ENCODE data around the gene CSNK1D. TPM values are rescaled to one million over a fixed set of nuclear protein-coding genes. Genes with fewer than 3 reads are reported as not detected.

The CSNK1D gene
- total and polyA plus RNA-seq, 2 experiments from 2014 or later, result 55.3 to 66.4 TPM

DNA sequence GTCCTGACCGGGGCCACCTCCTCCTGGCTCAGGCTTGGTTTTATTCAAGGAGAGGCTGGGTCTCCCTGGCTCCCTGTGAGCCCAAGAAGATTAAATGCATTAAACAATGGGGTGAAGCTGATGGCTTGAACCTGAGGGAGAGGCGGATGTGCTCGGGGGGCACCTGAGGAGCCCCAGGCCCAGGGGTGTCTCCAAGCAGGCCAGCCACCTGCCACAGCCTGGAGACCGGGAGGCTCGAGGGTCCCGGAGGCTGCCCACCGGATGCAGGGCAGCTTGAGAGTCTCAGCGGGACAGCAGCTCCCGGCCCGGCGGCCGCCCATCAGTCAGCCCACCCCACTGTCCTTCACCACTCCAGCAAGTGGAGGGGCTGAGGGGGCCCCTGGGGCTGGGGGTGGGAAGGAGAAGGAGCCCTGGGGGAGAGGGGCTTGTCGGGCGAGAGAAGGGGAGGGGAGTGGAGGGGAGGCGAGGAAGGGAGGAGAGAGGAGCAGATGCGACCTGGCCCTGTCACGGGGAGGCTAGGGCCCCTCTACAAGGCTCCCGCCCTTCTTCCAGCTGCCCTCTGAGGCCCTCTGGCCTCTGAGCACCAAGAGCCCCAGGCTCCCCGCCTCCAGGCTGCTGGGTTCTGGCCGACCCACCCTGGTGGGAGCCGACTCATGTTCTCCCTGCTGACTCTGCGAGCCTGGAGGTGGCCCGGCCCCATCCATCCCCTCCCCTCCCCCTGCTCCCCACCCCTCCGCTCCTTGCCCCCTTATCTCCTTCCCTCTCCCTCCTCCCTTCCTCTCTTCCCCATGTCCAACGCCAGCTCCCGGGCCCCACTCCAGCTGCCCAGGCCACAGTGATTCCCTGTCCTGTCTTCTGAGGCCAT lies 30.7 kb upstream of the CSNK1D start (continued):
- TF ChIP-seq, protein P1, sequence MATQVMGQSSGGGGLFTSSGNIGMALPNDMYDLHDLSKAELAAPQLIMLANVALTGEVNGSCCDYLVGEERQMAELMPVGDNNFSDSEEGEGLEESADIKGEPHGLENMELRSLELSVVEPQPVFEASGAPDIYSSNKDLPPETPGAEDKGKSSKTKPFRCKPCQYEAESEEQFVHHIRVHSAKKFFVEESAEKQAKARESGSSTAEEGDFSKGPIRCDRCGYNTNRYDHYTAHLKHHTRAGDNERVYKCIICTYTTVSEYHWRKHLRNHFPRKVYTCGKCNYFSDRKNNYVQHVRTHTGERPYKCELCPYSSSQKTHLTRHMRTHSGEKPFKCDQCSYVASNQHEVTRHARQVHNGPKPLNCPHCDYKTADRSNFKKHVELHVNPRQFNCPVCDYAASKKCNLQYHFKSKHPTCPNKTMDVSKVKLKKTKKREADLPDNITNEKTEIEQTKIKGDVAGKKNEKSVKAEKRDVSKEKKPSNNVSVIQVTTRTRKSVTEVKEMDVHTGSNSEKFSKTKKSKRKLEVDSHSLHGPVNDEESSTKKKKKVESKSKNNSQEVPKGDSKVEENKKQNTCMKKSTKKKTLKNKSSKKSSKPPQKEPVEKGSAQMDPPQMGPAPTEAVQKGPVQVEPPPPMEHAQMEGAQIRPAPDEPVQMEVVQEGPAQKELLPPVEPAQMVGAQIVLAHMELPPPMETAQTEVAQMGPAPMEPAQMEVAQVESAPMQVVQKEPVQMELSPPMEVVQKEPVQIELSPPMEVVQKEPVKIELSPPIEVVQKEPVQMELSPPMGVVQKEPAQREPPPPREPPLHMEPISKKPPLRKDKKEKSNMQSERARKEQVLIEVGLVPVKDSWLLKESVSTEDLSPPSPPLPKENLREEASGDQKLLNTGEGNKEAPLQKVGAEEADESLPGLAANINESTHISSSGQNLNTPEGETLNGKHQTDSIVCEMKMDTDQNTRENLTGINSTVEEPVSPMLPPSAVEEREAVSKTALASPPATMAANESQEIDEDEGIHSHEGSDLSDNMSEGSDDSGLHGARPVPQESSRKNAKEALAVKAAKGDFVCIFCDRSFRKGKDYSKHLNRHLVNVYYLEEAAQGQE (IDR thresholded peaks at IDR 0.05; ENCODE audit: unreplicated experiment), result no peak
- TF ChIP-seq ZNF331 (CRISPR knock-in tag; IDR thresholded peaks at IDR 0.05; ENCODE audit: low read depth) (no peak), STAT1 (IDR thresholded peaks at IDR 0.05; ENCODE audit: unreplicated experiment) (no peak), CREB1 (CRISPR knock-in tag; IDR thresholded peaks at IDR 0.05; ENCODE audit: low read depth) (no peak)

DNA sequence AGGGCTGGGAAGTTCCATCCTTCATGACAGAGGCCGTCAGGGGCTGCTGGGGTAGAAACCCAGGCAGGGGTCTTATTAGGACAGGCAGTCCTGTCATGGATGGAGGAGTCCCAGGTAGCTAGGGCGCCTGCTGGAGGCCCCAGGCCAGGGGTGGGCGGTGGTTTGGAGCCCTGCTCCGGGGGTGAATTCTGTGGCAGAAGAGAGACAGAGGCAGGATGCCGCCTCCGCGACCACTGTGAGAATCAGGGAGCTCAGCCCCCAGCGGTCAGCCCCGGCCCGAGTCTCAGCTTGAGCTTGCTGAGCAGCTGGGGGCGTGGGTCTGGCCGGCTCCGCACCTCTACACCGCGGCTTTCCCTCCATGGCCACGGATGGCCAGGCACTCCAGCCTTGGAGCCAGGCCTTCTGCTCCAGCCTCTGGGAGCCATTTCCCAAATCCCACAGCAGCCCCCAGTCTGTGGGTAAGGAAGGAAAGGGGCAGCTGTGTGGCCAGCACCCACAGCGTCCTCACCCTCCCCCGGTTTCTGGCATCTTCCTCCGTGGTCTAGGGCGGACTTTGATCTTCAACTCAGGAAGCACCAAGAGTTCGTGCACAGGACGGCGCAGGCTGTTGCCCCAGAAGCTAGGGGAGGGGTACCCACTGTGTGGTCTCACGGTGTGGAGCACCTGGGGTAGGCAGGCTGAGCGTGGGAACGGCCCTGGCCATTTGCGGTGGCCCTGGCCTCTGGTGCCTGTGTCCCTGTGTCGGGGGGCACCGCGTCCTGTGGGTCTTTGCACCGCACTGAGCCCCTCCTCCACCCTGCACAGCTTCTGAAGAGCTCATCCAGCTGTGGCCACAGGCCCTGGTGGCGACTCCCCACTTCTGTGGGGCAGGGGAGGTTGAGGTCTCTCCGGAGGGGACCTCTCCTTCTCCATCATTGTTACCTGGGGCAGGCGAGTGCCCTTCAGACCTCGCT lies 29.8 kb upstream of the CSNK1D start:
- ATAC-seq, result no peak
- no peaks in the 10 kb centered on the region for H3K27me3 ChIP-seq (ENCODE audit: insufficient read depth)
- TF ChIP-seq NANOG (IDR thresholded peaks at IDR 0.05; ENCODE audit: borderline replicate concordance) (no peak), ZNF331 (CRISPR knock-in tag; IDR thresholded peaks at IDR 0.05; ENCODE audit: low read depth) (no peak), ZNF114 (CRISPR knock-in tag; IDR thresholded peaks at IDR 0.05) (no peak), EZH2 (IDR thresholded peaks at IDR 0.05; ENCODE audit: low read depth, unreplicated experiment) (no peak)
- TF ChIP-seq, protein P2, sequence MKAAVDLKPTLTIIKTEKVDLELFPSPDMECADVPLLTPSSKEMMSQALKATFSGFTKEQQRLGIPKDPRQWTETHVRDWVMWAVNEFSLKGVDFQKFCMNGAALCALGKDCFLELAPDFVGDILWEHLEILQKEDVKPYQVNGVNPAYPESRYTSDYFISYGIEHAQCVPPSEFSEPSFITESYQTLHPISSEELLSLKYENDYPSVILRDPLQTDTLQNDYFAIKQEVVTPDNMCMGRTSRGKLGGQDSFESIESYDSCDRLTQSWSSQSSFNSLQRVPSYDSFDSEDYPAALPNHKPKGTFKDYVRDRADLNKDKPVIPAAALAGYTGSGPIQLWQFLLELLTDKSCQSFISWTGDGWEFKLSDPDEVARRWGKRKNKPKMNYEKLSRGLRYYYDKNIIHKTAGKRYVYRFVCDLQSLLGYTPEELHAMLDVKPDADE (IDR thresholded peaks at IDR 0.05), result no peak
- TF ChIP-seq, protein P3, sequence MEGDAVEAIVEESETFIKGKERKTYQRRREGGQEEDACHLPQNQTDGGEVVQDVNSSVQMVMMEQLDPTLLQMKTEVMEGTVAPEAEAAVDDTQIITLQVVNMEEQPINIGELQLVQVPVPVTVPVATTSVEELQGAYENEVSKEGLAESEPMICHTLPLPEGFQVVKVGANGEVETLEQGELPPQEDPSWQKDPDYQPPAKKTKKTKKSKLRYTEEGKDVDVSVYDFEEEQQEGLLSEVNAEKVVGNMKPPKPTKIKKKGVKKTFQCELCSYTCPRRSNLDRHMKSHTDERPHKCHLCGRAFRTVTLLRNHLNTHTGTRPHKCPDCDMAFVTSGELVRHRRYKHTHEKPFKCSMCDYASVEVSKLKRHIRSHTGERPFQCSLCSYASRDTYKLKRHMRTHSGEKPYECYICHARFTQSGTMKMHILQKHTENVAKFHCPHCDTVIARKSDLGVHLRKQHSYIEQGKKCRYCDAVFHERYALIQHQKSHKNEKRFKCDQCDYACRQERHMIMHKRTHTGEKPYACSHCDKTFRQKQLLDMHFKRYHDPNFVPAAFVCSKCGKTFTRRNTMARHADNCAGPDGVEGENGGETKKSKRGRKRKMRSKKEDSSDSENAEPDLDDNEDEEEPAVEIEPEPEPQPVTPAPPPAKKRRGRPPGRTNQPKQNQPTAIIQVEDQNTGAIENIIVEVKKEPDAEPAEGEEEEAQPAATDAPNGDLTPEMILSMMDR (conservative IDR thresholded peaks at IDR 0.05; ENCODE audit: low read depth in 2 of 2), result no peak

More for the DNA sequence above, 29.8 kb upstream of the CSNK1D start:
- DNase-seq (ENCODE audit: low spot score), result no peak
- Histone ChIP-seq H4K20me1 (replicated peaks; ENCODE audit: insufficient read depth) (no peaks in the 10 kb centered on the region), H3F3A (replicated peaks; ENCODE audit: low read depth) (no peaks in the 10 kb centered on the region; the same call in none of the 2 replicates), H3K79me2 (replicated peaks; ENCODE audit: insufficient read depth) (no peaks in the 10 kb centered on the region), H3K27ac (ENCODE audit: low read depth) (no peak overlapping the region), H3K4me2 (no peak overlapping the region), H3K36me3 (ENCODE audit: insufficient read depth) (no peaks in the 10 kb centered on the region), H2AFZ (no peak overlapping the region), H3K9me2 (ENCODE audit: insufficient read depth) (no peaks in the 10 kb centered on the region), H3K4me1 (ENCODE audit: insufficient read depth) (no peaks in the 10 kb centered on the region), H3K4me3 (no peak overlapping the region)
- Mint-ChIP-seq H3K27me3 (ENCODE audit: insufficient read depth, low read depth, poor library complexity) (peaks cover 8% of the 10 kb centered on the region), H3K27ac (no peak overlapping the region), H3K4me1 (no peaks in the 10 kb centered on the region; the same call in 2 of the 3 replicates), H3K9me3 (no peaks in the 10 kb centered on the region; the same call in 2 of the 3 replicates), H3K4me3 (no peak overlapping the region), H3K36me3 (ENCODE audit: low read depth) (no peaks in the 10 kb centered on the region; the same call in 2 of the 3 replicates)
